ENCODE measurements around the gene F12. TPM values are rescaled to one million over a fixed set of nuclear protein-coding genes. Genes with fewer than 3 reads are reported as not detected.

F12 gene
- total RNA-seq, 4 donors from 2014 or later, result 2.6 to 20.1 (median 5.6) TPM

- Histone ChIP-seq H3K4me3 (peak overlapping the region in 3 of 4 donors; percentile 27 to 51 (median 36)), H3K36me3 (no peaks in the 10 kb centered on the region), H3K27me3 (no peaks in the 10 kb centered on the region), H3K27ac (peak overlapping the region; percentile 46 to 64 (median 62)), H3K4me1 (peaks cover 14 to 23% (median 19%) of the 10 kb centered on the region in 4 donors), H3K9me3 (no peaks in the 10 kb centered on the region)
- no peak for DNase-seq
- in situ Hi-C loops (cut with MboI; ENCODE audit: low pct_ligation_motif_present in 1 of 4, low pct_unique_long_range_greater_than_20kb in 1 of 4, low sequenced_read_pairs in 3 of 4) (no loop called here), intact Hi-C loops (cut with DNase I; ENCODE audit: low total_unique reads) (no loop called here)
- WGBS, 2 donors (ENCODE audit: low coverage in 1 of 2), result 52 to 84% methylated on average over 2 to 25 of the region's 26 CpGs
- no peak for TF ChIP-seq POLR2AphosphoS5 (IDR thresholded peaks at IDR 0.05)
- TF ChIP-seq EP300 (IDR thresholded peaks at IDR 0.05; ENCODE audit: low read depth), result no peak
- TF ChIP-seq CTCF (IDR thresholded peaks at IDR 0.05), result no peak
- TF ChIP-seq POLR2A (IDR thresholded peaks at IDR 0.05), result no peak
Measured at GRCh38 chr5:177371120-177372033, 38.0 kb downstream of the F12 start.

- peak; percentile 87 for DNase-seq
Measured at GRCh38 chr5:177370488-177371119, 38.8 kb downstream of the F12 start.

GRCh38 chr5:177369645-177370440 lies 39.5 kb downstream of the F12 start:
- intact Hi-C loops (cut with DNase I; ENCODE audit: low total_unique reads), result no loop called here
- Histone ChIP-seq H3K4me1 (peaks cover 21 to 33% (median 26%) of the 10 kb centered on the region in 4 donors), H3K27me3 (no peaks in the 10 kb centered on the region), H3K36me3 (no peaks in the 10 kb centered on the region), H3K27ac (peak overlapping the region; percentile 37 to 64 (median 62)), H3K4me3 (no peak overlapping the region), H3K9me3 (no peaks in the 10 kb centered on the region)
- DNase-seq, result no peak
- in situ Hi-C loops (cut with MboI; ENCODE audit: low pct_ligation_motif_present in 1 of 4, low pct_unique_long_range_greater_than_20kb in 1 of 4, low sequenced_read_pairs in 3 of 4), result no loop called here
- WGBS, 2 donors (ENCODE audit: low coverage in 1 of 2), result 70 to 89% methylated on average over 8 to 11 of the region's 11 CpGs
- TF ChIP-seq CTCF (IDR thresholded peaks at IDR 0.05) (no peak), POLR2AphosphoS5 (IDR thresholded peaks at IDR 0.05) (no peak)

More at GRCh38 chr5:177370488-177371119, 38.8 kb downstream of the F12 start:
- TF ChIP-seq POLR2A (IDR thresholded peaks at IDR 0.05) (no peak), EP300 (IDR thresholded peaks at IDR 0.05; ENCODE audit: low read depth) (no peak), CTCF (IDR thresholded peaks at IDR 0.05) (peak; percentile 34 to 62 (median 51)), POLR2AphosphoS5 (IDR thresholded peaks at IDR 0.05) (peak in 1 of 3 donors; percentile 14)
- intact Hi-C loops (cut with DNase I; ENCODE audit: low total_unique reads) (no loop called here), in situ Hi-C loops (cut with MboI; ENCODE audit: low pct_ligation_motif_present in 1 of 4, low pct_unique_long_range_greater_than_20kb in 1 of 4, low sequenced_read_pairs in 3 of 4) (no loop called here)
- H3K36me3 ChIP-seq, result no peaks in the 10 kb centered on the region
- H3K4me3 ChIP-seq, result peak overlapping the region in 3 of 4 donors; percentile 27 to 51 (median 36)
- no peaks in the 10 kb centered on the region for H3K9me3 ChIP-seq
- 18% methylated on average over 25 of the region's 42 CpGs; no CpG with 5 or more reads in 1 of the 2 donors for WGBS, 2 donors (ENCODE audit: low coverage in 1 of 2)
- H3K27ac ChIP-seq, result peak overlapping the region; percentile 37 to 64 (median 62)
- H3K27me3 ChIP-seq, result no peaks in the 10 kb centered on the region
- H3K4me1 ChIP-seq, result peaks cover 21 to 31% (median 26%) of the 10 kb centered on the region in 4 donors

Data from transverse colon (tissue), 4 donors.